ENCODE results near the gene CYP1A2. TPM values are rescaled to one million over a fixed set of nuclear protein-coding genes. Genes with fewer than 3 reads are reported as not detected.

Gene CYP1A2
- total RNA-seq, 4 donors from 2014 or later: not detected

DNA sequence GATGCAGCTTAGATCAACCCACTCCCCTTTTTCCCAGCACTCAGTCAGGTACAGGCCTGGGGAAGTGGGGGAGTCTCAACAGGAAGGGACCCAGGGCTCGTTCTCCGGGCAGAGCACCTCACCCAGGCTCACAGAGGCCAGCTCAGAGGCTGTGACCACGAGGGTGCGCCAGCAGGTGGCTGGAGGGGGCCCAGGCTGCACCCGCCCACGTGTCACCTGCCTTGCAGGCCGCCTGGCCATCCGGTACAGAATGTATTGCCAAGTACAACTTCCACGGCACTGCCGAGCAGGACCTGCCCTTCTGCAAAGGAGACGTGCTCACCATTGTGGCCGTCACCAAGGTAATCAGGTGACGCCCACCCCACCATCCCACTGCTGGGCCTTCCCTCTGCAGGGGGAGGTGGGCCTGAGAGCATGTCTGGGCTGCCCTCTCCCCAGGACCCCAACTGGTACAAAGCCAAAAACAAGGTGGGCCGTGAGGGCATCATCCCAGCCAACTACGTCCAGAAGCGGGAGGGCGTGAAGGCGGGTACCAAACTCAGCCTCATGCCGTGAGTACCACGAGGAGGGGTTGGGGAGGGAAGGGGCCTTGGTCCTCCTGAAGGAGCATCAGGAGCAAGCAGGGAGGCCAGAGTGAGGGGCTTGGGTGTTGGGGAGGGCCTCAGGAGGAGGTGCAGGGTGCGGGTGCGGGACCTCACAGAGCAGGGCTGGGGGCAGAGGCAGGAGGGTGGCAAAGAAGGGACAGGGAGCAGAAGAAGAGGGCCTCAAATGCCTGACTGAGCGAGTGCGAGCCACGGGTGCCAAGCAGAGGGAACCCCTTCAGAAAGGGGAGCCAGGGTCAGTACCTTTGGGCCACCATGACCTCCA, 50.0 kb downstream of the CYP1A2 start:
- Histone ChIP-seq H3K4me3 (no peak overlapping the region), H3K9me3 (no peaks in the 10 kb centered on the region), H3K27me3 (no peaks in the 10 kb centered on the region), H3K36me3 (peaks cover 52% of the 10 kb centered on the region), H3K27ac (peak overlapping the region; percentile 70), H3K4me1 (peaks cover 32% of the 10 kb centered on the region)
- peak in 1 of 2 donors; percentile 62 for DNase-seq (ENCODE audit: low spot score in 2 of 2)
- 92% methylated on average over 13 of the region's 25 CpGs for WGBS
- TF ChIP-seq, protein P1, sequence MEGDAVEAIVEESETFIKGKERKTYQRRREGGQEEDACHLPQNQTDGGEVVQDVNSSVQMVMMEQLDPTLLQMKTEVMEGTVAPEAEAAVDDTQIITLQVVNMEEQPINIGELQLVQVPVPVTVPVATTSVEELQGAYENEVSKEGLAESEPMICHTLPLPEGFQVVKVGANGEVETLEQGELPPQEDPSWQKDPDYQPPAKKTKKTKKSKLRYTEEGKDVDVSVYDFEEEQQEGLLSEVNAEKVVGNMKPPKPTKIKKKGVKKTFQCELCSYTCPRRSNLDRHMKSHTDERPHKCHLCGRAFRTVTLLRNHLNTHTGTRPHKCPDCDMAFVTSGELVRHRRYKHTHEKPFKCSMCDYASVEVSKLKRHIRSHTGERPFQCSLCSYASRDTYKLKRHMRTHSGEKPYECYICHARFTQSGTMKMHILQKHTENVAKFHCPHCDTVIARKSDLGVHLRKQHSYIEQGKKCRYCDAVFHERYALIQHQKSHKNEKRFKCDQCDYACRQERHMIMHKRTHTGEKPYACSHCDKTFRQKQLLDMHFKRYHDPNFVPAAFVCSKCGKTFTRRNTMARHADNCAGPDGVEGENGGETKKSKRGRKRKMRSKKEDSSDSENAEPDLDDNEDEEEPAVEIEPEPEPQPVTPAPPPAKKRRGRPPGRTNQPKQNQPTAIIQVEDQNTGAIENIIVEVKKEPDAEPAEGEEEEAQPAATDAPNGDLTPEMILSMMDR (IDR thresholded peaks at IDR 0.05): no peak
- TF ChIP-seq POLR2AphosphoS5 (IDR thresholded peaks at IDR 0.05) (no peak), POLR2A (IDR thresholded peaks at IDR 0.05) (no peak), EP300 (IDR thresholded peaks at IDR 0.05) (no peak)

DNA sequence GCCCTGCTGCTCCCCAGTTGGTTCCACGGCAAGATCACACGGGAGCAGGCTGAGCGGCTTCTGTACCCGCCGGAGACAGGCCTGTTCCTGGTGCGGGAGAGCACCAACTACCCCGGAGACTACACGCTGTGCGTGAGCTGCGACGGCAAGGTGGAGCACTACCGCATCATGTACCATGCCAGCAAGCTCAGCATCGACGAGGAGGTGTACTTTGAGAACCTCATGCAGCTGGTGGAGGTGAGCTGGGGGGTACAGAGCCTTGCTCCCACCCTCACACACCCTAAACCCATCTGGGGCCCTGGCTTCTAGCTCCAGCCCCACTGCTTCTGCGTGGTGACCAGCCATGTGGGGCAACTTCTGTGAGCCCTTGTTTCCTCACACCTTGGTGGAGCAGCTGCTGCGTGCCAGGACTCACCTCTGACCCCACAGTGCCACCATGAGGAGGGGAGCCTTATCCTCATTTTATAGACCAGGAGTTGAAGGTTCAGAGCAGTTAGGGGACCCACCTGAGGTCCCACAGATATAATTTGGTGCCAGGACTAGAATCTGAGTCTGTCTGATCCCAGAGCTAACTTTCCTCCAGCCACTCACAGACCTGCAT, 50.7 kb downstream of the CYP1A2 start:
- DNase-seq (ENCODE audit: low spot score in 2 of 2): no peak
- Histone ChIP-seq H3K4me1 (peaks cover 24% of the 10 kb centered on the region), H3K36me3 (peaks cover 58% of the 10 kb centered on the region), H3K9me3 (no peaks in the 10 kb centered on the region), H3K27me3 (no peaks in the 10 kb centered on the region), H3K4me3 (no peak overlapping the region), H3K27ac (peak overlapping the region; percentile 70)
- TF ChIP-seq, protein P1 (IDR thresholded peaks at IDR 0.05): no peak
- TF ChIP-seq POLR2AphosphoS5 (IDR thresholded peaks at IDR 0.05) (no peak), EP300 (IDR thresholded peaks at IDR 0.05) (no peak), POLR2A (IDR thresholded peaks at IDR 0.05) (no peak)
- WGBS: 51% methylated on average over 10 of the region's 16 CpGs

DNA sequence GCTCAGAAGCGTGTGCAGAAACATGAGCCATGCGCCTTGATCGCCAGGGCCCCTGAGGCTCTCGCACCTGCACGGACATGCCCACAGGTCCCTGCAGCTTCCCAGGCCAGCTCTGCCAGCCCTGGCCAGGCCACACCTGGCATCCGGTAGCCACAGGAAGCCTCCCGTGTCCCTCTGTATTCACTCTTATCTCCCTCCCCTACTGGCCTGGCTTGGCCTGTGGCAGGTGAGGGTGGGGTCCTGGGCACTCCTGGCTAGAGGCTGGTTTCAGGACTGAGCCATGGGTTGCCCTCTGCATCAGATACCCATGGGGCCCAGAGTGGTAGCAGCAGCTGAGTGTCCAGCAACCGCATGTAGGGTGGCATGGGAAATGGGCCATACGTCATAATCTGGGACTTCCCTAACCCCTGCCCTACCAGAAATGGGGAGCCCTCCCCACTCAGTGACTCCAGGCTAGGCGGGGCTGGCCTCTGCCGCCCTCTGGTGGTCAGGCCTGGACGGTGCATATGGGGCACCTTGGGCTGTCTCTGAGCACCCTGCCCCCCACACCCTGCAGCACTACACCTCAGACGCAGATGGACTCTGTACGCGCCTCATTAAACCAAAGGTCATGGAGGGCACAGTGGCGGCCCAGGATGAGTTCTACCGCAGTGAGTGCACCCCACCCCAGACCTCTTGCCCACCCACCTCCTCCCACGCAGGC, 51.4 kb downstream of the CYP1A2 start:
- WGBS: 42% methylated on average over 7 of the region's 18 CpGs

DNA sequence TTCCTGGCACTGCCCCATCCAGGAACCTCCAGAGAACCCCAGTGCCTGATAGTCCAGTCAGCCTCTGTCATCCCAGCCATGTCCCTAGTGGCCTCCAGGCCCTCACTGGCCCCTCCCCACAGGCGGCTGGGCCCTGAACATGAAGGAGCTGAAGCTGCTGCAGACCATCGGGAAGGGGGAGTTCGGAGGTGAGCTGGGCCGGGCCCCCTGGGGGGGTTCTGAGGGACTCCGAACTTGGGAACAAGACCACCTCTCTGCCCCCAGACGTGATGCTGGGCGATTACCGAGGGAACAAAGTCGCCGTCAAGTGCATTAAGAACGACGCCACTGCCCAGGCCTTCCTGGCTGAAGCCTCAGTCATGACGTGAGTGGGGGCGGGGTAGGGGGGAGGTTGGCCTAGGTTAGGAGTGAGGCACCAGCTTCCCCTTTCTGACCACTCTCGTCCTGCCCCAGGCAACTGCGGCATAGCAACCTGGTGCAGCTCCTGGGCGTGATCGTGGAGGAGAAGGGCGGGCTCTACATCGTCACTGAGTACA, 52.0 kb downstream of the CYP1A2 start:
- Histone ChIP-seq H3K4me1 (peaks cover 24% of the 10 kb centered on the region), H3K4me3 (no peak overlapping the region), H3K9me3 (no peaks in the 10 kb centered on the region), H3K27me3 (no peaks in the 10 kb centered on the region), H3K27ac (no peak overlapping the region), H3K36me3 (peaks cover 58% of the 10 kb centered on the region)
- DNase-seq (ENCODE audit: low spot score in 2 of 2): no peak
- WGBS: 80% methylated on average over 18 of the region's 20 CpGs
- TF ChIP-seq, protein P1 (IDR thresholded peaks at IDR 0.05): no peak
- no peak for TF ChIP-seq POLR2AphosphoS5 (IDR thresholded peaks at IDR 0.05)
- no peak for TF ChIP-seq EP300 (IDR thresholded peaks at IDR 0.05)
- TF ChIP-seq POLR2A (IDR thresholded peaks at IDR 0.05): no peak

More for the DNA sequence above, 51.4 kb downstream of the CYP1A2 start:
- H3K27ac ChIP-seq: peak overlapping the region; percentile 70
- no peak overlapping the region for H3K4me3 ChIP-seq
- H3K27me3 ChIP-seq: no peaks in the 10 kb centered on the region
- no peaks in the 10 kb centered on the region for H3K9me3 ChIP-seq
- DNase-seq (ENCODE audit: low spot score in 2 of 2): peak; percentile 85 to 89
- TF ChIP-seq POLR2AphosphoS5 (IDR thresholded peaks at IDR 0.05): peak in 1 of 3 donors; percentile 22
- TF ChIP-seq, protein P1 (IDR thresholded peaks at IDR 0.05): peak; percentile 96 to 98
- no peak for TF ChIP-seq EP300 (IDR thresholded peaks at IDR 0.05)
- peaks cover 58% of the 10 kb centered on the region for H3K36me3 ChIP-seq
- H3K4me1 ChIP-seq: peaks cover 24% of the 10 kb centered on the region
